Cerebellar nuclear complex (tissue), 1 donor: ENCODE measurements around the gene GLI2.

Experiments used
- DNase-seq, 2 experiments: peaks; one replicate each; lab custom pipeline; 2025; lab: John Stamatoyannopoulos, UW

The GLI2 gene

GRCh38 chr2:120735746-120736170, at the start of gene GLI2:
GLI2 (plus strand) TSS chr2:120735868; CDS start chr2:120797321, 61,453 bp downstream.
- no peak for DNase-seq

- no peak for DNase-seq
These were observed 49.7 kb upstream of the GLI2 start for GRCh38 chr2:120685974-120686297.

DNA sequence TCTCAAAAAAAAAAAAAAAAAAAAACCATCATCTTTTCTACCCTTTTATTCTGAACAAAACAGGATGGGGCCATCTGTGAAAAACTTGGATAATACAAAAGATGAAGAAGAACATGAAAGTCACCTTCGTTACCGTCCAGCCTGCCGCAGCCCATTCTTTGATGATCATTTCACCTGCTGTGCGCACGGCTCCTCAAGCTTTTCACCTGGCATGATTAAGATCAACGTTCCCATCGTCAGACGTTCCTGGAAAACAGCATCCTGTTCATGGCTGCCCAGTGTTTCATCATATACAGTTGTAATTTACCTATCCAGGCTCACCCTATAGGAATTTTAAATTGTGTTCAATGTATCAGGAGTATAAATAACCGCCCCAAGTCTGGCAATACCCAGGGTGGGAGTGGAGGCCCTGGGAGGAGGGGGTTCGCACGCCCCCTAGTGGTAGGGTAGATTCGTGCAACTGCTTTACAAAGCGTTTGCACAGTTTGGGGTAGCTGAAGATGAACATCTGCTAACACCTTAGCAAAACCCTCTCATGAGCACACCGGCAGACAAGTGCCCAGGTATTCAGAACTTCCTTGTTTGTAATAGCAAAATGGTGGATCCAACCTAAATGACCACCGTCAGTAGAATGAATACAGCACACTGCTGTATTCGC, 49.0 kb upstream of the GLI2 start:
- no peak for DNase-seq

DNA sequence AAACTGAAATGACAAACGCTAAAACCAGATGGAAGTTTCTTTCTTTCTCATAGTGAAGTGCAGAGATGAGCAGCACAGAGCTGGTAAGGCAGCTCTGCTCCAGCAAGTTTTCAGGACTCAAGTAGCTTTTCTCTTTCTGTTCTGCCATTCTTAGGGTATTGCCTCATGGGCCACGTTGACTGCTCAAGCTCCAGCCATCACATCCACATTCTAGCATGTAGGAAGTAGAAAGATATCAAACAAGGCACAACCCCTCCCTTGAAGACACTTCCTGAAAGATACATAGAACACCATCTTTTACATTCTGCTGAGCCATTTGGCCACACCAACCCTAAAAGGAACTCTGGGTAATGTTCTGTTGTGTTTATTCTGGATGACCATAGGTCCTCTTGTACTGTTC, 48.5 kb upstream of the GLI2 start:
- no peak for DNase-seq

- no peak for DNase-seq
These were observed 45.1 kb upstream of the GLI2 start for GRCh38 chr2:120690521-120690920.

GRCh38 chr2:120691410-120691809, 44.3 kb upstream of the GLI2 start:
- DNase-seq, result no peak

DNA sequence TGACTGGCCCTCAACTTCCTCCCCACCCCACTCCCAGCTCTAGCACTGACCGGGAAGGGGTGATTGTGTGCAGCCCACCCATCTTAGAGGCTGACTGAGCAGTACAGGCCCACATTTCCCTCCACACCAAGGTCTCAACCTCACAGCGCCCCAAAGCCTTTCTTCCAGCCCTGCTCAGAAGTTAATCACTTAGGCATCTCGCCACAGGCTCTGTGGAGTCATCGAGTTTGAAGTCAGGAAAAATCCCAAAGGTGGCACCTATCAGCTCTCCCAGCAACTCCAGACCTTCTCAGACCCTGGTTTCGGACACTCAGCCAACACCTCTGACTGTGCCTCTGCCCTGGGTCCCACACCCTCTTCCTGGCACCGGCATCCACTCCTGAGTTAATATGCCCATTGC, 43.0 kb upstream of the GLI2 start:
- DNase-seq, result no peak

DNA sequence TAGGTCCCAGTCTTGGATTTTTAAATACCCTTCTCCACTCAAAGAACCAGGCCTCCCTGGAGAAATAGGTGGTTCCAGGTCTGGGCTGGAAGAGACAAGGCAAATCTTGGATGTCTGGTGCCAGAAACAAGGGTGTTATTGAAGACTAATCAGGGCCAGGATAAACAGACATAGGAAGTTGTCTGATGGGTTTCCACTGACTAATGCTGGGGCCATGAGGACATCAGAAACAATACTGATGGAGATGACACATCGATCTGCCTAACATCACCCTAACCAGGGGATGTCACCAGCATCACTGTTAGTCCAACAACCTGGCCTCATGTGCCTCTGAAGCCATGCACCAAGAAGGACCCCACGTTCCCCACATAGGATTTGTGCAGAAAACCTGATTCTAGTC, 42.5 kb upstream of the GLI2 start:
- DNase-seq, result no peak

GRCh38 chr2:120694034-120694433, 41.6 kb upstream of the GLI2 start:
- no peak for DNase-seq

DNA sequence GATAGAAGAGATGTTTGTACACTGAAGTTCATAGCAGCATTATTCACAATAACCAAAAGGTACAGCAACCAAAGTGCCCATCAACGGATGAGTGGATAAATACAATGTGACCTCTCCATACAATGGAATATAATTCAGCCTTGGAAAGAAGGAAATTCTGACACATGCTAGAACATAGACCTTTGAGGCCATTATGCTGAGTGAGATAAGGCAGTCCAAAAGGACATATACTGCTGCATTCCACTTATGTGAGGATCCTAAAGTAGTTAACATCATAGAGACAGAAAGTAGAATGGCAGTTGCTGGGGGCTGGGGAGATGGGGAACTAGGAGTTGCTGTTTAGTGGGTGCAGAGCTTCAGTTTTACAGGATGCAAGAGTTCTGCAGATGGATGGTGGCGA, 38.2 kb upstream of the GLI2 start:
- DNase-seq, result no peak

- no peak for DNase-seq
These were observed 36.4 kb upstream of the GLI2 start for GRCh38 chr2:120699292-120699691.

DNA sequence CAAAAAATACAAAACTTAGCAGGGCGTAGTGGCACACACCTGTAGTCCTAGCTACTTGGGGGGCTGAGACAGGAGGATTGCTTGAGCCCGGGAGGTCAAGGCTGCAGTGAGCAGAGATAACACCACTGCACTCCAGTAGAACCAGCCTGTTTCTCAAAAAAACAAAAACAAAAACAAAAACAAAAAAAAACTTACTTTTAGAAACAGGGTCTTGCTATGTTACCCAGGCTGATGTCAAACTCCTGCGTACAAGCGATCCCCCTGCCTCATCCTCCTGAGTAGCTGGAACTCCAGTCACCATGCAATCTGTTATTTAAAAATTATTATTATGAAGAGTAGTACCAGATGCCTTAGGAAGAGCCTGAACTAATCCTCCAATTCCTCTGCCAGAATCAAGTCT, 35.0 kb upstream of the GLI2 start:
- no peak for DNase-seq

- no peak for DNase-seq
These were observed 34.6 kb upstream of the GLI2 start for GRCh38 chr2:120701096-120701495.

GRCh38 chr2:120701499-120701898, 34.2 kb upstream of the GLI2 start:
- no peak for DNase-seq

GRCh38 chr2:120702061-120702460, 33.6 kb upstream of the GLI2 start:
- no peak for DNase-seq

GRCh38 chr2:120702801-120703200, 32.9 kb upstream of the GLI2 start:
- DNase-seq, result no peak

GRCh38 chr2:120703330-120703994, 32.2 kb upstream of the GLI2 start:
- DNase-seq, result no peak

DNA sequence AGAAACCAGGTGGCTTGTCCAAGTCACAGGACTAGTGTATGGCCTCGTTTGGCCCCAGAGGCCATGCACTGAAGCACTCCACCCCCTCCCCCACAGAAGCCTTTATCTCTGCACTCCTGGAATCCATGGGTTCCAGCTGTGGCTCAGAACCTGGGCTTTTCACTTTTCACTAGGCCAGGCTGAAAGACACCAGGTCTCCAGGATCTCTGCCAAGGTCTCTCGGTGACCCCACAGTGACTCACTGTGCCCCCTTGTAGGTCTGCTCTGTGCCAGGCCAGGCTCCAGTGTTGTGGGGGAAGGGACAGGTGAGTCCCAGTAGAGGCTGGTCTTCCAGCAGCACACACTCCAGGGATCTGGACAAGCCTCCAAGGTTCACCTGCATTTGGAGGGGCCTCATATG, 31.0 kb upstream of the GLI2 start:
- DNase-seq, result no peak

GRCh38 chr2:120707816-120708215, 27.9 kb upstream of the GLI2 start:
- DNase-seq, result no peak

- no peak for DNase-seq
These were observed 26.6 kb upstream of the GLI2 start for GRCh38 chr2:120708944-120709607.

- no peak for DNase-seq
These were observed 26.0 kb upstream of the GLI2 start for GRCh38 chr2:120709608-120710041.

DNA sequence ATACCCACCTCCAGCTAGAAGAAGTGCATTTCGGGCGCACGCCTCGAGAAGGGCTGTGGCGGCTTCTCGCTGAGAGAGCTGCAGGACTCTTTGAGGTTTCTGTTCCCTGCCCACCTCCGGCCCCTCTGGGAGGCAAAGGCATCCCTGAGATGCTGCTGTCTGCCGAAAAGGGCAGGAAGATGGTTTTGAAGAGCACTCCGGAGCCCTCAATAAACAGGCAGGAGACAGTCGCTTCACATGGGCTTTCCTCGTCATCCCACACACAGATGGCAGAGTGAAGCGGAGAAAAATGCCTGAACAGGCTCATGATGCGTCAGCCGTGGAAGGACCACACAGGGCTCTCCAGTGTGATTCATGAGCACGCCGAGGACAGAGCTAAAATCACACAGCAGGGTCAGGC, 25.4 kb upstream of the GLI2 start:
- no peak for DNase-seq

DNA sequence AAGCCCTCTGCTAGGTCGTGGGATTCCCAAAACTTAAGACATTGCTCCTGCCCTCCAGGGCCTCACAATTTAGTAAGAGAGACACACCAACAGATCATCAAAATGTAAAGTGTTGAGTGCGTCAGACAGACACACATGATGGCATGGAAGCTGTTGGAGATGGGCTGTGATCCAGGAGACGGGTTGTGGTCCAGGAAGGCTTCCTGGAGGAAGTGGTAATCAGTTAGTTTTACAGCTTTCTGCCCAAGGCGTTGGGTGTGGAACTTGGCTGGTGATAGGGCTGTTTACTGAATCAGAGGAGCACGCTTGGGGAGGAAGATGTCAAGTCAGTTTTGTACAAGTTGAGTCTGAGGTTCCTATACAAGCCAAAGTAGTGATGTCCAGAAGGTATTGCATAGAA, 24.0 kb upstream of the GLI2 start:
- DNase-seq, result no peak
